Suprapubic skin (tissue), 4 donors: ENCODE data around the gene ERCC4. TPM values are rescaled to one million over a fixed set of nuclear protein-coding genes. Genes with fewer than 3 reads are reported as not detected.

Source experiments
- DNase-seq, 2 donors: peaks; one replicate each; pipeline ENCODE4 v3.0.0-alpha.2; 2019; ENCODE audit warnings: low spot score in 2 of 2
- H3K27ac ChIP-seq: fragments of 200-600 bp; sonication (generic); one replicate; pipeline ENCODE4 v1.5.1; 2019
- H3K27me3 ChIP-seq: fragments of 200-600 bp; sonication (generic); one replicate; pipeline ENCODE4 v1.5.1; 2019
- H3K36me3 ChIP-seq: fragments of 200-600 bp; sonication (generic); one replicate; pipeline ENCODE4 v1.5.1; 2019
- H3K4me1 ChIP-seq: fragments of 200-600 bp; sonication (generic); one replicate; pipeline ENCODE4 v1.5.1; 2019
- H3K4me3 ChIP-seq: fragments of 200-600 bp; sonication (generic); one replicate; pipeline ENCODE4 v1.5.1; 2019; ENCODE audit warnings: mild to moderate bottlenecking
- H3K9me3 ChIP-seq: fragments of 200-600 bp; sonication (generic); one replicate; pipeline ENCODE4 v1.5.1; 2019
- CTCF ChIP-seq, 2 donors: fragments of 200-600 bp in 1 of 2; fragments of 450-650 bp in 1 of 2; sonication (generic) in 1 of 2; IDR thresholded peaks; one replicate each; pipeline ENCODE4 v1.5.1; 2016 to 2019; ENCODE audit warnings: antibody characterized with exemption in 2 of 2, mild to moderate bottlenecking in 1 of 2, moderate library complexity in 1 of 2
- EP300 ChIP-seq: sonication (generic); formaldehyde crosslinking; IDR thresholded peaks from one replicate; pipeline ENCODE4 v1.6.1; 2017; ENCODE audit warnings: antibody characterized with exemption
- POLR2A ChIP-seq, 2 donors: fragments of 450-650 bp; IDR thresholded peaks; one replicate each; pipeline ENCODE4 v1.6.1; 2017; ENCODE audit warnings: antibody characterized with exemption in 2 of 2, mild to moderate bottlenecking in 2 of 2, moderate library complexity in 2 of 2
- POLR2AphosphoS5 ChIP-seq, 3 donors: sonication (generic); formaldehyde crosslinking; IDR thresholded peaks; one replicate each; pipeline ENCODE4 v1.6.1; 2017; ENCODE audit warnings: antibody characterized with exemption in 3 of 3
- WGBS: methylation state at CpG from one replicate; pipeline ENCODE4 v1.1.5; 2018; 5-methylcytosine and 5-hydroxymethylcytosine counted together
- total RNA-seq, 4 donors: library from RNA; depleted of rRNA; stranded (reverse); fragments of >200 nt; gene quantifications; one replicate each; pipeline ENCODE4 v1.1.0, GENCODE V29; 2016

ERCC4 gene
- total RNA-seq, 4 donors from 2014 or later = 4.3 to 6.0 (median 5.2) TPM

- no peaks in the 10 kb centered on the region for H3K9me3 ChIP-seq
- WGBS = 86% methylated on average over 5 of the region's 5 CpGs
- H3K4me3 ChIP-seq = no peak overlapping the region
- DNase-seq = peak in 1 of 2 donors; percentile 15
- no peaks in the 10 kb centered on the region for H3K27me3 ChIP-seq
- H3K27ac ChIP-seq = no peak overlapping the region
- no peaks in the 10 kb centered on the region for H3K36me3 ChIP-seq
- TF ChIP-seq EP300 = no peak
- no peak for TF ChIP-seq CTCF (IDR thresholded peaks at IDR 0.05)
- TF ChIP-seq POLR2A (IDR thresholded peaks at IDR 0.05) = no peak
- no peak for TF ChIP-seq POLR2AphosphoS5 (IDR thresholded peaks at IDR 0.05)
- H3K4me1 ChIP-seq = no peaks in the 10 kb centered on the region
Measured at GRCh38 chr16:13983625-13984024, 63.7 kb downstream of the ERCC4 start.

GRCh38 chr16:13984794-13985193 lies 64.8 kb downstream of the ERCC4 start:
- 87% methylated on average over 8 of the region's 8 CpGs for WGBS
- H3K9me3 ChIP-seq = no peaks in the 10 kb centered on the region
- DNase-seq = peak in 1 of 2 donors; percentile 29
- no peaks in the 10 kb centered on the region for H3K27me3 ChIP-seq
- no peak for TF ChIP-seq POLR2AphosphoS5 (IDR thresholded peaks at IDR 0.05)
- TF ChIP-seq CTCF (IDR thresholded peaks at IDR 0.05) = no peak
- TF ChIP-seq POLR2A (IDR thresholded peaks at IDR 0.05) = no peak
- no peak for TF ChIP-seq EP300
- no peaks in the 10 kb centered on the region for H3K4me1 ChIP-seq
- no peak overlapping the region for H3K4me3 ChIP-seq
- H3K27ac ChIP-seq = no peak overlapping the region
- H3K36me3 ChIP-seq = no peaks in the 10 kb centered on the region

GRCh38 chr16:13988038-13988437 lies 68.1 kb downstream of the ERCC4 start:
- WGBS = 94% methylated on average over 1 of the region's 1 CpG
- TF ChIP-seq POLR2AphosphoS5 (IDR thresholded peaks at IDR 0.05) = no peak
- TF ChIP-seq POLR2A (IDR thresholded peaks at IDR 0.05) = no peak
- TF ChIP-seq EP300 = no peak
- TF ChIP-seq CTCF (IDR thresholded peaks at IDR 0.05) = no peak
- no peaks in the 10 kb centered on the region for H3K36me3 ChIP-seq
- H3K27me3 ChIP-seq = no peaks in the 10 kb centered on the region
- no peaks in the 10 kb centered on the region for H3K4me1 ChIP-seq
- no peak overlapping the region for H3K4me3 ChIP-seq
- DNase-seq = no peak
- no peak overlapping the region for H3K27ac ChIP-seq
- no peaks in the 10 kb centered on the region for H3K9me3 ChIP-seq

GRCh38 chr16:13992322-13992721 lies 72.4 kb downstream of the ERCC4 start:
- H3K27ac ChIP-seq = no peak overlapping the region
- 93% methylated on average over 6 of the region's 6 CpGs for WGBS
- no peak overlapping the region for H3K4me3 ChIP-seq
- H3K27me3 ChIP-seq = no peaks in the 10 kb centered on the region
- no peak for DNase-seq
- H3K36me3 ChIP-seq = no peaks in the 10 kb centered on the region
- no peaks in the 10 kb centered on the region for H3K4me1 ChIP-seq
- no peak for TF ChIP-seq CTCF (IDR thresholded peaks at IDR 0.05)
- TF ChIP-seq POLR2AphosphoS5 (IDR thresholded peaks at IDR 0.05) = no peak
- no peak for TF ChIP-seq POLR2A (IDR thresholded peaks at IDR 0.05)
- TF ChIP-seq EP300 = no peak
- no peaks in the 10 kb centered on the region for H3K9me3 ChIP-seq

- Histone ChIP-seq H3K4me1 (no peaks in the 10 kb centered on the region), H3K36me3 (no peaks in the 10 kb centered on the region), H3K27me3 (no peaks in the 10 kb centered on the region), H3K4me3 (no peak overlapping the region), H3K27ac (no peak overlapping the region), H3K9me3 (no peaks in the 10 kb centered on the region)
- WGBS = 92% methylated on average over 4 of the region's 4 CpGs
- no peak for TF ChIP-seq POLR2A (IDR thresholded peaks at IDR 0.05)
- TF ChIP-seq POLR2AphosphoS5 (IDR thresholded peaks at IDR 0.05) = no peak
- no peak for TF ChIP-seq CTCF (IDR thresholded peaks at IDR 0.05)
- TF ChIP-seq EP300 = no peak
- DNase-seq = peak in 1 of 2 donors; percentile 52
Measured at GRCh38 chr16:13992976-13993375, 73.0 kb downstream of the ERCC4 start.
